ENCODE data around the gene MAB21L3.

Gene MAB21L3

GRCh38 chr1:116159177-116159576, 48.0 kb downstream of the MAB21L3 start:
- Histone ChIP-seq H3K27ac (ENCODE audit: low read depth, low read length, poor library complexity, severe bottlenecking) (no peak overlapping the region), H3K36me3 (ENCODE audit: insufficient read depth, low read length) (no peaks in the 10 kb centered on the region), H3K4me3 (ENCODE audit: low read depth, low read length, poor library complexity, severe bottlenecking) (no peak overlapping the region), H3K27me3 (ENCODE audit: insufficient read depth, low read length) (no peaks in the 10 kb centered on the region), H2AFZ (ENCODE audit: low read length) (no peak overlapping the region), H3K9me2 (ENCODE audit: low read depth, low read length) (no peaks in the 10 kb centered on the region), H3K9ac (ENCODE audit: low read length) (no peak overlapping the region), H3K9me3 (ENCODE audit: low read length) (no peaks in the 10 kb centered on the region), H4K20me1 (ENCODE audit: insufficient read depth, low read length) (no peaks in the 10 kb centered on the region), H3K4me2 (ENCODE audit: low read length) (no peak overlapping the region), H3K79me2 (ENCODE audit: insufficient read depth, low read length) (no peaks in the 10 kb centered on the region), H3F3A (ENCODE audit: insufficient read depth, low read length) (no peaks in the 10 kb centered on the region), H3K4me1 (ENCODE audit: insufficient read depth, low read length, severe bottlenecking) (no peaks in the 10 kb centered on the region)
- no peak for TF ChIP-seq EZH2 (IDR thresholded peaks at IDR 0.05; ENCODE audit: borderline replicate concordance, low read length)
- no peak for TF ChIP-seq CTCF (IDR thresholded peaks at IDR 0.05; ENCODE audit: low read length)

- Histone ChIP-seq H3K9ac (ENCODE audit: low read length) (no peak overlapping the region), H4K20me1 (ENCODE audit: insufficient read depth, low read length) (no peaks in the 10 kb centered on the region), H3K4me1 (ENCODE audit: insufficient read depth, low read length, severe bottlenecking) (no peaks in the 10 kb centered on the region), H3F3A (ENCODE audit: insufficient read depth, low read length) (no peaks in the 10 kb centered on the region), H3K4me2 (ENCODE audit: low read length) (no peak overlapping the region), H2AFZ (ENCODE audit: low read length) (no peak overlapping the region), H3K9me3 (ENCODE audit: low read length) (no peaks in the 10 kb centered on the region), H3K36me3 (ENCODE audit: insufficient read depth, low read length) (no peaks in the 10 kb centered on the region), H3K9me2 (ENCODE audit: low read depth, low read length) (no peaks in the 10 kb centered on the region), H3K27ac (ENCODE audit: low read depth, low read length, poor library complexity, severe bottlenecking) (no peak overlapping the region), H3K4me3 (ENCODE audit: low read depth, low read length, poor library complexity, severe bottlenecking) (no peak overlapping the region), H3K27me3 (ENCODE audit: insufficient read depth, low read length) (no peaks in the 10 kb centered on the region), H3K79me2 (ENCODE audit: insufficient read depth, low read length) (no peaks in the 10 kb centered on the region)
- TF ChIP-seq EZH2 (IDR thresholded peaks at IDR 0.05; ENCODE audit: borderline replicate concordance, low read length), result no peak
- TF ChIP-seq CTCF (IDR thresholded peaks at IDR 0.05; ENCODE audit: low read length), result no peak
Measured at GRCh38 chr1:116159611-116160010, 48.4 kb downstream of the MAB21L3 start.

GRCh38 chr1:116161390-116161789, 50.2 kb downstream of the MAB21L3 start:
- no peaks in the 10 kb centered on the region for H3K79me2 ChIP-seq (ENCODE audit: insufficient read depth, low read length)
- no peak overlapping the region for H3K4me2 ChIP-seq (ENCODE audit: low read length)
- no peak overlapping the region for H3K27ac ChIP-seq (ENCODE audit: low read depth, low read length, poor library complexity, severe bottlenecking)
- no peaks in the 10 kb centered on the region for H3K36me3 ChIP-seq (ENCODE audit: insufficient read depth, low read length)
- no peak overlapping the region for H2AFZ ChIP-seq (ENCODE audit: low read length)
- no peaks in the 10 kb centered on the region for H3K9me3 ChIP-seq (ENCODE audit: low read length)
- H3F3A ChIP-seq (ENCODE audit: insufficient read depth, low read length), result no peaks in the 10 kb centered on the region
- H3K9me2 ChIP-seq (ENCODE audit: low read depth, low read length), result no peaks in the 10 kb centered on the region
- no peak overlapping the region for H3K9ac ChIP-seq (ENCODE audit: low read length)
- H3K27me3 ChIP-seq (ENCODE audit: insufficient read depth, low read length), result no peaks in the 10 kb centered on the region
- H4K20me1 ChIP-seq (ENCODE audit: insufficient read depth, low read length), result no peaks in the 10 kb centered on the region
- H3K4me1 ChIP-seq (ENCODE audit: insufficient read depth, low read length, severe bottlenecking), result no peaks in the 10 kb centered on the region
- no peak overlapping the region for H3K4me3 ChIP-seq (ENCODE audit: low read depth, low read length, poor library complexity, severe bottlenecking)
- TF ChIP-seq EZH2 (IDR thresholded peaks at IDR 0.05; ENCODE audit: borderline replicate concordance, low read length) (no peak), CTCF (IDR thresholded peaks at IDR 0.05; ENCODE audit: low read length) (no peak)

Measured in OCI-LY1 (cell line).